GM19099 (cell line): ENCODE measurements around the gene CPLX1.

Experiments
- POLR2A ChIP-seq: IDR thresholded peaks from 3 replicates; pipeline ENCODE4 v1.6.1; 2011; ENCODE audit warnings: low read depth; ENCODE audit not compliant: insufficient read length; ENCODE audit errors: extremely low read depth

Gene CPLX1

GRCh38 chr4:821631-822030, 4.3 kb downstream of the CPLX1 start:
- TF ChIP-seq POLR2A = no peak

DNA sequence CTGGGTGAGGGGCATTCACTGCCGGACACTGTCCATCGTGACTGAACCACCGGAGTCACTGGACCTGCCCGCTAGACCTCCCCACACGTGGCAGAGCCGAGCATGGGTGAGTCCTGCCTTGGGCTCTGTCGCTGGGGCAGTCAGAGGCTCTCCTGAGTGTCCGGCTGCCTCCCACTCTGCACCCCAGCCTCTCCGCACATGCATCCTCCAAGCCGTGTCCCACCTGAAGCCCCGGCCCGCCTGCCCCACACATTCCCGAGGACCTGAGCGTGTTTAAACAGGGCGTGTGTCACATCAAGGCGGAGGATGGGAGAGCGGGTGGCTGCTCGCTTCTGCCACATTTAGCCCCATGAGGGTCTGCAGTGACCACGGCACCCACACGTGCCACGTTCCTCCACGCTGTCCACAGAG, 4.7 kb downstream of the CPLX1 start:
- no peak for TF ChIP-seq POLR2A

GRCh38 chr4:820230-821172, 5.4 kb downstream of the CPLX1 start:
- TF ChIP-seq POLR2A = no peak

DNA sequence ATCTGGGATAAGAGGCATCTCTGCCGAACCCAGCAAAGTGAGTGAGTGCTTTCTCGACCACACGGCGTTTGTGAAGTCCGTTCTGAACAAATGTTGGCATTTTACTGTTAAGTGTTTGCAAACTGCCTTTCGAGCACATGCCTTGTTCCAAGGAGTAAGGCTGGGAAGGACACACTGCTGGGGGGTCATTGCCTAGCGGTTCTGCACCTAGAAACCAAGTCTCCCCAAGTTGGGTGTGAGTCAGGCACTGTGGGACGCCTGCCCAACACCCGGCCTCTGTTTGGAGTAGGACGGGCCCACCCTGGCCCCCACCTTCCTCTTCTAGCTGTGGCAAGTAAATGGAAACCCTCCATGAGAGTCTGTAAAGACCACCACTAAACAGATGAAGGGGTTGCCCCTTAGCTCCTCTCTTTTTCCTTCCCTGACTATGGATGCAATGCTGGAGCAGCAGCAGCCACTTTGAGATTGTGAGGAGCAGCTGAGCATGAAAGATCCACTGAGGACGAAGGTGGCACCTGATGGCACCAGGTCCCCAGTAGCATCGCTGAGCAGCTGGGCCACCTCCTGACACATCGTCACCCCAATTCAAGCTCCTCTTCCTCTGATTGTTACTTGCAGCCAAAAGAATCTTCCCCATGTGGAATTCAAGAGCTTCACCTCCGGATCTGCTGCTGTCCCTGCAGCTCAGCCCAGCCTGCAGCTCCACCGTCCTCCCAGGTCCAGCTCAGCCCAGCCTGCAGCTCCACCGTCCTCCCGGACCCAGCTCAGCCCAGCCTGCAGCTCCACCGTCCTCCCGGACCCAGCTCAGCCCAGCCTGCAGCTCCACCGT, 6.3 kb downstream of the CPLX1 start:
- TF ChIP-seq POLR2A = no peak

DNA sequence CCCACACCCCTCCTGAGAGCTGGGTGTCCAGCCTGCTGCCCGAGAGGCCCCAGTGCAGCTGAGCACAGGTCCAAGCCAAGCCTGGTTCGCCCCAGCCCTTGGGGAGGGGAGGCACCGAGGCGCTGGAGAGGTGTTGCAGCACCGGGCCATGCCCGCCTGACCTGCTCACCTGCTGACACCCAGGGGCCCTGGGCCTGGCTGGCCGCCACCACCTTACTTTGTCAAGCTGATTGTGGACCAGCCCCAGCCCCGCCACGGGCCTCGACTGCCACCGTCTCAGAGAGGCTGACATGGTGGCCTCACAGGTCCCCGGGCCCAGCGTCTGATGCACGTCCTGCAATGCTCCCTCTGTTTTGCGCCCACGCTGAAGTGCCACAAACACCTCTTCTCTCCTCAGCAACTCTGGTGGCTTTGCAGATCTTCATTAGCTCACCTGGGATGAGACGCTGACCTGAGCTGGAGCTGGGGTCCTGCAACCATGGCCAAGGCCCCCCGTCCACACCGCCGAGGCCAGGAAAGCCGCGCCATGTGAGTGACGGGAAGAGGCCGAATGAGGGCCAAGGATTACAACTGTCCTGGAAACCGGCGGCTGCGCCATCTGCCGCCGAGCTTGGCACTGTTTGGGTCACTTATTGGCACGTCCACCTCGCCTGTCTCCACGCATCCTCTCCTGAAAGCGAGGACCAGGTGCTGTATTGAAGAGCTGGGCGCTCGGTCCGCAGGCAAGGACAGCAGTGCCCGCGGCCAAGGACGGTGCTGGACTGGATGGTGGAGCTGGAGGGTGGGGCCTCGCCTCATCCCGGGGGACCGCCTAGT, 7.6 kb downstream of the CPLX1 start:
- TF ChIP-seq POLR2A = no peak

GRCh38 chr4:815464-816146, 10.3 kb downstream of the CPLX1 start:
- TF ChIP-seq POLR2A = no peak

- TF ChIP-seq POLR2A = no peak
These were observed 11.5 kb downstream of the CPLX1 start for GRCh38 chr4:814312-814850.

DNA sequence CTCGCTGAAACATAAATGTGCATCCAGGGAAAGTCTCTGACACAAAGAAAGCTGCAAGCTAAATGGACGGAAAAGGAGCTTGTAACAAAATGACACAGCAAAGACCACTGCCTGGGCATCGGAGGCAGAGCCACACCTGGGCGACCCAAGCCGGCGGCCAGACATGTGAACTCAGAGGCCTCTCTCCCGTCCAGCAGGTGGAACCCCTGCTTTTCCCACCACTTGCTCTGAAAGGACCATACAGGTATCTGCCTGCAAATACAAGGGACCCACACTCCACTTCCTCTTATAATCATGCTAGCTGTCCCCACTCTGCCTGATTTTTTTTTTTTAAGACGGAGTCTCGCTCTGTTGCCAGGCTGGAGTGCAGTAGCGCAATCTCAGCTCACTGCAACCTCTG, 12.0 kb downstream of the CPLX1 start:
- no peak for TF ChIP-seq POLR2A

DNA sequence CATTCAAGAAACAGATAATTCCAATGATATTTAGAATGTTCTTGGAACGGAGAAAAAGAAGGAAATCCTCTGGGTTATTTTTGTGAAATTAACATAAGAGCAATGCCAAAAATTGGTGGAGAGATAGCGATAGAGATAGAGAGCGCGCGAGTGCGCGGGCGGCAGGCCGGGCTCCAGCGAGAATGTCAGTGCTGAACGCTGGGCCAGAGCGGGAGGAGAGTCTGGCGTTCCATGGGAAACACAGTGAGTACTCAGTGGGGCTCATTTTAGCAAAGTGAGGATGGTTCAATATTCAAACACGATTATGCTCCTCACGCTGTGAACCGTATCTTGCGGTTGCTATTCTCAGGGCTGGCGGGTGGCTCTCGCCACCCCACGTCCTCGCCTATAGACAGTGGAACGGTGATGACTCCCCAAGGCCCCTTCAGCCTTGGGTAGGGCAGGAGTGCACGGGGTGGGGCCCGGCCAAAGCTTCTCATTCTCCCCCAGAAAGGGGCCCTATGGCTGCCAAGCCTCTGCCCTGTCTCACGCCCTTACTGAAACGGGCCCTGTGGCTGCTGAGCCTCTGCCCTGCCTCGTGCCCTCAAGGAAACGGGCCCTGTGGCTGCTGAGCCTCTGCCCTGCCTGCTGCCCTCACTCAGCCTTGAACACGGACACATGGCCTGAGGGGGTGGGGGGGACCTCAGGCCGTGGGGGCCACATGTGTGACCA, 16.9 kb downstream of the CPLX1 start:
- TF ChIP-seq POLR2A = no peak

DNA sequence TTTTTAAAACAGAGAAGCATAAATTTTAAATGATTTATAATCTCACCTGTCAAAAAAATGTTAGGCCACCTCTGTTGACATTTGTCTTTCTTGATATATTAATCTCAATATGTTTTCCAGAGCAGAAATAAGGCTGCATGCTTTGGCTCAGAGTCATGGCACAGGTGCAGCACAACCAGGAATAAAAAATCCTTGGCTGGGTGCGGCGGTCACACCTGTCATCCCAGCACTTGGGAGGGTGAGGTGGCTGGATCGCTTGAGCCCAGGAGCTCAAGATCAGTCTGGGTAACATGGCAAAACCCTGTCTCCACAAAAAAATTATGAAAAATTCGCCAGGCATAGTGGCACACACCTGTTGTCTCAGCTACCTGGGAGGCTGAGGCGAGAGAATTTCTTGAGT, 18.1 kb downstream of the CPLX1 start:
- no peak for TF ChIP-seq POLR2A

DNA sequence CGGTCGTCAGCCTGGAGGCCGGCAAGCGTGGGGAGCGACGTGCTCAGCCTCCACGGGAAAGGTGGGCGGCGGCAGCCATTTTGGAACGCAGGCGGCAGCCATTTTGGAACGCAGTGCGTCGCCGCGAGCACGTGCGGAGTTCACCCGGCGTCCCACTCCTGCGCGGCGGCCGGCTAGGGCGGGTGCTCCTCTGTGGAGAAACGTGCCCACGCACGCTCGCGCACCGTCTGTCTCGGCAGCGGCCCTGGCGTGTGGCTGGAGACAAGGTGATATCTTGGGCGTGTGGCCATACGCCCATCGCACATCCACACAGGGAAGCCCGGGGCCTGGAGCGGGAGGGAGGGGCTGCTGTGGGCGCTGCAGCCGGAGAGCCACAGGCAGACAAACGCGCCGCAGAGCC, 21.1 kb downstream of the CPLX1 start:
- TF ChIP-seq POLR2A = no peak

DNA sequence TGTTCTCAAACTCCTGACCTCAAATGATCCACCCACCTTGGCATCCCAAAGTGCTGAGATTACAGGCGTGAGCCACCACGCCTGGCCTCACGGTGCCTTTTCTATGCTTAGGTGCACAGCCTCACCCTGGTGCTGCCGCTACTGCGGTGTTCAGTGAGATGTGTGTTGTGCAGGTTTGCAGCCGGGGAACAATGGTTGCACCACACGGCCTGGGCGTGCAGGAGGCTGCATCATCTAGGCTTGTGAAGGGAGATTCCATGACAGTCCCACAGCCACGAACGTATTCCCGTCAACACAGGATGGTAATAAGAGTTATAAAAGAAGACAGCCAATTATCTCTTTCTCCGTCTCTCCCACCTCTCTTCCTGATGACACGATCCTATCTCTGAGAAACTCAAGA, 22.0 kb downstream of the CPLX1 start:
- TF ChIP-seq POLR2A = no peak

DNA sequence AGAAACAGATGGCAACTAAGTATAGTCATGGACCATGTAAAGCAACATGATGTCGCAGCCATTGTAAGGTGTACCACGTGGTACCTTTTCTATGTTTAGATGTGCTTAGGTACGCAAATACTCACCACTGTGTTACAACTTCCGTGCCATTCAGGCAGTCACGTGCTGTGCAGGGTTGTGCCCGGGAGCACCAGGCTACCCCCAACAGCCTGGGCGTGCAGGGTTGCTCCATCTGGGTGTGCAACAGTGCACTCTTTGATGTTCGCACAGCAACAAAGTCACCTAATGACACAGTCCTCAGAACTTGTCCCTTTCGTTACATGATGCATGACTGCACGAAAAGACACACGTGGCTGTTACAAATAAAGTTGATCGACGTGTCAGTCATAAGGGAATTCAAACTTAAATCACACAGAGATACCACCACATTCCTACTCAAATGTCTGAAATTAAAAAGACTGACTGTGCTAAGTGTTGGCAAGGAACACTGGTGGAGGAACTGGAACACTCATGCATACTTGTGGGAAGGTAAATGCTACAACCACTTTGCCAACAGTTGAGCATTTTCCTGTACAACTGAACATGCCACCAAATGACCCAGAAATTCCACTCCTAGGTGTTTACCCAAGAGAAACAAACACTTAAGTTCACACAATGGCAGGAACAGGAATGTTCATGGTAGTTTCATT, 24.3 kb downstream of the CPLX1 start:
- no peak for TF ChIP-seq POLR2A

GRCh38 chr4:797066-797465, 28.9 kb downstream of the CPLX1 start:
- TF ChIP-seq POLR2A = no peak

- TF ChIP-seq POLR2A = no peak
These were observed 29.7 kb downstream of the CPLX1 start for GRCh38 chr4:796206-796605.
